Keratinocyte (primary cell): ENCODE measurements around the gene PARP11.

Experiments
- EZH2 ChIP-seq: IDR thresholded peaks from one replicate; pipeline ENCODE4 v1.6.1; 2012; ENCODE audit warnings: inconsistent platforms, mild to moderate bottlenecking, low read length, moderate library complexity
- TF ChIP-seq, protein P1 (sequence below), 3 experiments: IDR thresholded peaks in 1 of 3; conservative IDR thresholded peaks in 1 of 3; optimal IDR thresholded peaks in 1 of 3; 2 replicates in 2 of 3; 3 replicates in 1 of 3; pipeline versions ENCODE3 to v1.5.1; 2011; ENCODE audit warnings: low read length in 3 of 3, mild to moderate bottlenecking in 3 of 3, moderate library complexity in 2 of 3, control low read depth in 1 of 3, inconsistent platforms in 1 of 3; ENCODE audit not compliant: insufficient read depth in 2 of 3; ENCODE audit errors: extremely low read depth in 1 of 3

GRCh38 chr12:3921151-3921471 lies 47.9 kb upstream of the PARP11 start:
- TF ChIP-seq, protein P1, sequence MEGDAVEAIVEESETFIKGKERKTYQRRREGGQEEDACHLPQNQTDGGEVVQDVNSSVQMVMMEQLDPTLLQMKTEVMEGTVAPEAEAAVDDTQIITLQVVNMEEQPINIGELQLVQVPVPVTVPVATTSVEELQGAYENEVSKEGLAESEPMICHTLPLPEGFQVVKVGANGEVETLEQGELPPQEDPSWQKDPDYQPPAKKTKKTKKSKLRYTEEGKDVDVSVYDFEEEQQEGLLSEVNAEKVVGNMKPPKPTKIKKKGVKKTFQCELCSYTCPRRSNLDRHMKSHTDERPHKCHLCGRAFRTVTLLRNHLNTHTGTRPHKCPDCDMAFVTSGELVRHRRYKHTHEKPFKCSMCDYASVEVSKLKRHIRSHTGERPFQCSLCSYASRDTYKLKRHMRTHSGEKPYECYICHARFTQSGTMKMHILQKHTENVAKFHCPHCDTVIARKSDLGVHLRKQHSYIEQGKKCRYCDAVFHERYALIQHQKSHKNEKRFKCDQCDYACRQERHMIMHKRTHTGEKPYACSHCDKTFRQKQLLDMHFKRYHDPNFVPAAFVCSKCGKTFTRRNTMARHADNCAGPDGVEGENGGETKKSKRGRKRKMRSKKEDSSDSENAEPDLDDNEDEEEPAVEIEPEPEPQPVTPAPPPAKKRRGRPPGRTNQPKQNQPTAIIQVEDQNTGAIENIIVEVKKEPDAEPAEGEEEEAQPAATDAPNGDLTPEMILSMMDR (optimal IDR thresholded peaks at IDR 0.05 in 1 of 3, IDR thresholded peaks at IDR 0.05 in 1 of 3, conservative IDR thresholded peaks at IDR 0.05 in 1 of 3; ENCODE audit: extremely low read depth in 1 of 3, insufficient read depth in 2 of 3, low read length in 3 of 3), result no peak
- TF ChIP-seq EZH2, result no peak
